D721Med (cell line): Measurements from ENCODE around the gene EHD3.

Experiments used
- DNase-seq: peaks from one replicate; pipeline ENCODE4 v3.0.0; 2011; ENCODE audit warnings: low spot score; ENCODE audit not compliant: insufficient read length
- FAIRE-seq: peaks from 2 replicates; lab custom pipeline; 2011; peaks lifted over from hg19 to GRCh38; lab: Jason Lieb, UNC
- CTCF ChIP-seq: IDR thresholded peaks from 2 replicates; pipeline ENCODE4 v1.5.1; 2012; ENCODE audit warnings: mild to moderate bottlenecking, control low read depth; ENCODE audit not compliant: insufficient read depth; ENCODE audit errors: missing control alignments

Gene EHD3

GRCh38 chr2:31202041-31202440 is 31.9 kb upstream of the EHD3 start:
- DNase-seq = no peak
- no peak for TF ChIP-seq CTCF
- FAIRE-seq = no peak

GRCh38 chr2:31202833-31203232 is 31.1 kb upstream of the EHD3 start:
- no peak for TF ChIP-seq CTCF
- FAIRE-seq (no peak), DNase-seq (no peak)

- no peak for DNase-seq
- FAIRE-seq = no peak
- TF ChIP-seq CTCF = no peak
These were observed 30.0 kb upstream of the EHD3 start for GRCh38 chr2:31203916-31204315.

- FAIRE-seq (no peak), DNase-seq (no peak)
- TF ChIP-seq CTCF = no peak
These were observed 29.2 kb upstream of the EHD3 start for GRCh38 chr2:31204783-31205182.

GRCh38 chr2:31205186-31205585 is 28.8 kb upstream of the EHD3 start:
- no peak for TF ChIP-seq CTCF
- no peak for FAIRE-seq
- DNase-seq = no peak

- DNase-seq (no peak), FAIRE-seq (no peak)
- no peak for TF ChIP-seq CTCF
These were observed 28.3 kb upstream of the EHD3 start for GRCh38 chr2:31205613-31206012.

- TF ChIP-seq CTCF = no peak
- FAIRE-seq (no peak), DNase-seq (no peak)
These were observed 26.2 kb upstream of the EHD3 start for GRCh38 chr2:31207790-31208189.
